ENCODE measurements around the gene DDX1. TPM values are rescaled to one million over a fixed set of nuclear protein-coding genes. Genes with fewer than 3 reads are reported as not detected.

DDX1 gene
- total and polyA plus RNA-seq, 2 experiments from 2014 or later = 99.9 to 102 TPM

- TF ChIP-seq ETS1 (IDR thresholded peaks at IDR 0.05) (no peak), CTCF (conservative IDR thresholded peaks at IDR 0.05; ENCODE audit: low read depth in 2 of 2) (no peak), REST (IDR thresholded peaks at IDR 0.05; ENCODE audit: unreplicated experiment) (no peak), CREB1 (CRISPR knock-in tag; IDR thresholded peaks at IDR 0.05; ENCODE audit: low read depth) (no peak), ZNF331 (CRISPR knock-in tag; IDR thresholded peaks at IDR 0.05; ENCODE audit: low read depth) (no peak)
Observed at GRCh38 chr2:15605721-15606120, 14.1 kb downstream of the DDX1 start (continued).

- Histone ChIP-seq H3K4me3 (no peak overlapping the region), H3K27me3 (ENCODE audit: insufficient read depth) (no peaks in the 10 kb centered on the region), H3F3A (replicated peaks; ENCODE audit: low read depth) (no peaks in the 10 kb centered on the region), H3K4me1 (ENCODE audit: insufficient read depth) (no peaks in the 10 kb centered on the region; the same call in 1 of the 2 replicates), H3K4me2 (no peak overlapping the region), H3K27ac (ENCODE audit: low read depth) (no peak overlapping the region), H4K20me1 (replicated peaks; ENCODE audit: insufficient read depth) (peaks cover 8% of the 10 kb centered on the region; the same call in 1 of the 2 replicates), H3K79me2 (replicated peaks; ENCODE audit: insufficient read depth) (no peaks in the 10 kb centered on the region), H3K9me2 (ENCODE audit: insufficient read depth) (no peaks in the 10 kb centered on the region), H3K36me3 (ENCODE audit: insufficient read depth) (peaks cover 64% of the 10 kb centered on the region), H2AFZ (no peak overlapping the region)
- Mint-ChIP-seq H3K27me3 (ENCODE audit: insufficient read depth, low read depth, poor library complexity) (no peaks in the 10 kb centered on the region), H3K9me3 (peaks cover 6% of the 10 kb centered on the region; the same call in 2 of the 3 replicates), H3K4me1 (no peaks in the 10 kb centered on the region), H3K36me3 (ENCODE audit: low read depth) (peaks cover 85% of the 10 kb centered on the region), H3K27ac (no peak overlapping the region), H3K4me3 (no peak overlapping the region)
- DNase-seq (ENCODE audit: low spot score) = no peak
- no peak for ATAC-seq
- TF ChIP-seq ZNF114 (CRISPR knock-in tag; IDR thresholded peaks at IDR 0.05) = no peak
- no peak for TF ChIP-seq ZNF331 (CRISPR knock-in tag; IDR thresholded peaks at IDR 0.05; ENCODE audit: low read depth)
- no peak for TF ChIP-seq CTCF (conservative IDR thresholded peaks at IDR 0.05; ENCODE audit: low read depth in 2 of 2)
- no peak for TF ChIP-seq REST (IDR thresholded peaks at IDR 0.05; ENCODE audit: unreplicated experiment)
Observed at GRCh38 chr2:15606481-15607441, 15.1 kb downstream of the DDX1 start.

All from GM23338 (cell line).